SIG-M5 (cell line): ENCODE data around the gene GDF7.

Experiments used
- DNase-seq: peaks from one replicate; lab custom pipeline; 2025; lab: John Stamatoyannopoulos, UW

GDF7 gene

DNA sequence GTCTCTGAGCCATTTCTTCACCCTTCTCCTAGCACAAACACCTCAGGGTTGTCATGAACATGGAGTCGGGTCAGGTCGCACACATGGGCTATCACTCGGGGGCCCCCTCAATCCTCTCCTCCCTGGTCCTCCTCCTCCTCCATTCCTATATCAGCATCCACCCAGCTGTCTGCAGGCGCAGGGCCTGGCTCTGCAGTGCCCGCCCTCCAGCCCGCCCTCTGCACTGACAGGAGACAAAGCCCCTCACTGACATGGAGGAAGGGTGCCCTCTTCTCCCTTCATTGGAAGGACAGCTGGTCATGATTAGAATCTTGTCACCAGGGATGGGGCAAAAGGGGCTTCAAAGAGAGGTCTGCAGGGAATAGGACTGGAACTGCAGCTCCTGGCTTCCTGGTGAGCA lies 37.8 kb upstream of the GDF7 start:
- DNase-seq: no peak

DNA sequence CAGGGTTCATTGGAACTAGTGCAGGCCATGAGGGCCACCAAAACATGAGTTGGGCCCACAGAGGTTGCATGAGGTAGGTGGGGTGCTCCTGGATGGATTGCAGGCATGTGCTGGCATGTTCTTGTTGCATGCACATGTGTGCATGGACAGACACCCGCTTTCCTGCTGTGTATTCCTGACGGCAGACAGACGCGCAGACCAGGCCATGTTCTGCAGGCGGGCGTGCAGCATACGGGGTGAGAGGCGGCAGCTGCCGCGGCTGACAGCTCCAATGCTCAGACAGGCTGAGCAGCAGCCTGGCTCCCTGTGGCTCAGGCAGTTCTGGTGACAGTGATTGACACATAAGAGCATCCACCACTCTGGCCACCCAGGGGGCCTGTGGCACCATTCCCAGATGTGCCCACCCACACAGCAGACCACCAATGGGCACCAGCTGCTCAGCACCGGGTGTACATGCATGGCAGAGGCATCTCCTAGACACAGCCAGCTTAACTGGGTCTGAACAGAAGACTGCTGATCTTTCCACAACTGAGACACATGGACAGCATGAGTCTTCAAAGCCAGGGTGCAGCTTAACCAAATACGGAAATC lies 37.3 kb upstream of the GDF7 start:
- DNase-seq: no peak

DNA sequence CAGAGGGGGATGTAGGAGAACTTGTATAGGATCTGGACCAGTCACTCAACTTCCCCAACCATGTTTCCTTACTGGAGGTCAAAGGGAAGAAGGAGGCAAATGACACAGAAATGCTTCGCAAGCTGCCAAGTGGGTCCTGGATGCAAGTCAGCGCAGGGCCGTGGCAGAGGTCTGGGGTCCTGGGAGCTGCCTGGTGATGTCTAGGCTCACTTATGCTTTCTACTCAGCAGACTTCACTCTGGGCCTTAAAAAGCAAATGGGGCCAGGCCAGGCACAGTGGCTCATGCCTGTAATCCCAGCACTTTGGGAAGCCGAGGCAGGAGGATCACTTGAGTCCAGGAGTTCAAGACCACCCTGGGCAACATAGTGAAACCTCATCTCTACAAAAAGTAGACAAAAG lies 36.0 kb upstream of the GDF7 start:
- no peak for DNase-seq

DNA sequence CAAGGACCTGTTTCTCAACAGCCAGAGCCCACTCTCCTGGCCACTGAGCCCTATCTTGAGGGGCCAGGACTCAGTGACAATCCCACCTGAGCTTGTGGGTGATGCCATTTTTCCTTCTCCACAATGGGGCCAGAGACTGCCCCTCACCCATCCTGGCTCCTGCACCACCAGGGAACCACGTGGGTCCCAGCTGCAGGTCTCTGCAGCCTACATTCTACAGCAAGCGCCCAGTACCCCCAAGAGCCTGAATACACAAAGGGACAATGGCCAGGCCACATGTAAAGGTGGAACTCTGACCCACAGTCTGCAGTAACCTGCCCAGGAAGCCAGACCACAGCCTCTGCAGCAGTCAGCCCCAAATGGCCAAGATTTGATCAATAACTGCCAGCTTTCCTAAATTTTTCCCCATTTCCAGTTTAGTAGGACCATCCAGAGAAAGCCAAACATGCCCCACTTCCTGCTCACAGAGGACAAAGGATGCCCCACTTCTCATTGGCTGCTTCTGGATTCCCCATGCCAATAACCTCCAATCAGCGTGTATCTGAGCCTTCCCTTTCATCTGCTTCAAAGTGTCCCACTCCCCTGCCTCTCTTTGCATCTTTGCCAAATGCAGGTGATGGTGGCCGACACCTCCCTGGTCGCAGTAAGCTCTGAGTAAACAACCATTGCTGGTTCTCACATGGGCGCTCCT lies 35.2 kb upstream of the GDF7 start:
- DNase-seq: no peak

DNA sequence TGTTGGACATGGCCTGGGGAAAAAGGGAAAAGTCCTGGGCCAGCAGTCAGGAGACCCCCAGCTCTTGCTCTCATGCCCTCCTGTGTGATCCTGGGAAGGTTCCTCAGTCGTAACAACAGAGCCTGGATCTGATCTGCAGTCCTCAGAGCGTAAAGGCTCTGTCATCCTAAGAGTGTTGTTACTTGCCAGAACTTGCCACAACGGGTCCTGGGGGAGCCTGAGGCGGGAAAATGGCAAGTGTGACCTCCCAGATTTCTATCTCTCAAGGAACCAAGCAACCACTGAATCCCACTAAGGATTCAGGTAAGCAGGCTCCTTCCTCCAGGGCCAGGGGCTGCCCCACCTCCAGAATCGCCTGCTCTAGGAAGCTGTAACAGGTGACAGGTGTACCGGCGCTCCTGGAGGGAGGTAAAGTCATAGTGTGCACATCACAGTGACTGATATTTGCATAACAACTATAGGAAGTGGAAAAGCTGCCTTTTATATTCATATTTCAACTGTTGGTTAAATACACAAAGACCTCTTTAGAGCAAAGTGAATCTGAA lies 34.4 kb upstream of the GDF7 start:
- no peak for DNase-seq

DNA sequence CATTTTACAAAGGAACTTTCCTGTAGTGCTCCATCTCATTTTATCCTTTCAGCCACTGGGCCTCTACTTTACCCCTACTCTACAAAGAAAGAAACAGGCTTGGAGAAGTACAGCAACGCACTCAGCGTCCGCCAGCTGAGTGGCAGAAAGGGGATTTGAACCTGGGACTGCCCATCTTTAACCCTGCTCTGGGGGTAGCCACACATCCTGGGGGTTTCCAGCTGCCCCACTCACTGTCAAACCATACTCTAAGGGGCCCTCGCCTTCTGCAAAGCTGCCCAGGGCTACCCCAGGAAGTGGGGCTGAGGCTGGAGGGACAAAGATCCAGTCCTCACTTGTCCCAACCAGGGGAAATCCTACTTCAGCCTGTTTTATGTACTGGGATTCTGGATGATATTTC lies 33.9 kb upstream of the GDF7 start:
- DNase-seq: no peak

DNA sequence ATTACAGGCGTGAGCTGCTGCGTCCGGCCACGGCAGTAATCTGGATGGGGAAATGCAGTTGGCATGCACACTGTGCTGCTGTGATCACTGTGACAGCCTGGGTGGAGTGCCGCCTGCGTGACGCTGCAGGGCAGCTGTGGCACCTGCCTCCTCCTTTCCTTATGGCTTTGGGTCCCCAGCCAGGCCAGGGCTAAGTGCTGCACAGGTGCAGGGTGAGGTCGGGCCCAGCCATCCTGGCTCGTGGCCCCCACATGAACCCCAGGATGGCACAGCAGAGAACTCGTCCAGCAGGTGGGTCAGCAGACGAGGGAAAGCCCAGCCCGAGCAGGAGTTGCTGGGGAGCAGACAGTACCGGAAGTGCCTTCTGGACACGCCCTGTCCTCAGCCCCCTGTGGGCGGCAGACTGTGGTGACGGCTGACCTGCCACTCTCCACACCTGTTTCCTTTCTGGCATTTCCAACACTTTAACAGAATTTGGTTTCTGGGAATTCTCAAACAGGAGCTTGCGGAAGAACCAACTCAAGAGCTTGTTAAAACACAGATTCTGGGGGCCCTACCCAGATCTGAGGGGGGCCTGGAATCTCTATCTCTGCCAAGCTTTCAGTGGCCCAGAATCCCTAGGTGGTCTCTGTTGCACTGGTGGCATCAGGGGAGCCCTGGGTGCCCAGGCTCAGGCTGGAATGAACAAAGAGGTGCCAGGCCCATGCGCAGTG lies 33.0 kb upstream of the GDF7 start:
- DNase-seq: no peak

DNA sequence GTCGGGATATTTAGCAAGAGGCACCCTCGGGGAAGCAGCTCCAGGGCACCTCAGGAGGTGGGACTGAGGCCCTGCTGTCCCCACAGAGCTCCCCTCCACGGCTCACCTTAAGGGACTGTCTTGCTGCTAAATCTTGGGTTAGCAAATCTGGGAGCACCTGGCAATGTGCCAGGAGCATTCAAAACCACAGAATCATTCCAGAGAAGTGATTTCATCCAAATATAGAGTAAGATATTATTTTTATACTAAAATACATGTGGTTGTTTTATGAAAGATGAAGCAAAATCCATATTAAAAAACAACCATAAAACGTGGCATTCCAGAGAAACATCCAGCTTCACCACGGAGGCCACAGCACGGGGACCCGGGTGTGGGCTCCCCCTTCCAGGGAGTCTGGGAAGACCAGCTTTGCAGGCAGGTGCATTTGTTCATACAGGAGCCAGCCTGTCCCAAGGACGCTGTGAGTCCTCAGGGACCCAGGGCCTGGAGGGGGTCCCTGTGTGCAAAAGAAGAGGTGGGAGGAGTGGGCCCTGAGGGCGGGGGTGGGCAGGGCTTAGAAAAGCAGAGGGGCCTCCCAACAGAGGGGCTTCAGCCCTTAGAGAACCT lies 32.3 kb upstream of the GDF7 start:
- no peak for DNase-seq

DNA sequence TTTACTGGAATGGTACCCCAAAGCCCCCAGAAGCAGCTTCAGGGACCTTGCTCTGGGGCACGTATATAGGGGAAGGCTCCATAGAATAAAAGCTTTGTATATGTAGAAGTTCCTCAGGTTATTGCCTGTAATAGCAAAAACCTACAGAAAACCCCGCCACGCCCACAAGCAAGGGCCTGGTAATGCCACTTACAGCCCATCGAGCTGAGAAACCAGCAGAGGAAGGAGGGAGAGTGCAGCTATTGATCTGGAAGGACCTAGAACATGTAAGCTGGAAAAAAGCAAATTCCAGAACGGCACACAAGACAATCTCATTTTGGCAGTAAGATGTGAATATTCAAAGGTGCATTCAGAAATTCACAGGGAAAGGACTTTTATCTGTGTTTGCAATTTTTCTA lies 31.8 kb upstream of the GDF7 start:
- no peak for DNase-seq

DNA sequence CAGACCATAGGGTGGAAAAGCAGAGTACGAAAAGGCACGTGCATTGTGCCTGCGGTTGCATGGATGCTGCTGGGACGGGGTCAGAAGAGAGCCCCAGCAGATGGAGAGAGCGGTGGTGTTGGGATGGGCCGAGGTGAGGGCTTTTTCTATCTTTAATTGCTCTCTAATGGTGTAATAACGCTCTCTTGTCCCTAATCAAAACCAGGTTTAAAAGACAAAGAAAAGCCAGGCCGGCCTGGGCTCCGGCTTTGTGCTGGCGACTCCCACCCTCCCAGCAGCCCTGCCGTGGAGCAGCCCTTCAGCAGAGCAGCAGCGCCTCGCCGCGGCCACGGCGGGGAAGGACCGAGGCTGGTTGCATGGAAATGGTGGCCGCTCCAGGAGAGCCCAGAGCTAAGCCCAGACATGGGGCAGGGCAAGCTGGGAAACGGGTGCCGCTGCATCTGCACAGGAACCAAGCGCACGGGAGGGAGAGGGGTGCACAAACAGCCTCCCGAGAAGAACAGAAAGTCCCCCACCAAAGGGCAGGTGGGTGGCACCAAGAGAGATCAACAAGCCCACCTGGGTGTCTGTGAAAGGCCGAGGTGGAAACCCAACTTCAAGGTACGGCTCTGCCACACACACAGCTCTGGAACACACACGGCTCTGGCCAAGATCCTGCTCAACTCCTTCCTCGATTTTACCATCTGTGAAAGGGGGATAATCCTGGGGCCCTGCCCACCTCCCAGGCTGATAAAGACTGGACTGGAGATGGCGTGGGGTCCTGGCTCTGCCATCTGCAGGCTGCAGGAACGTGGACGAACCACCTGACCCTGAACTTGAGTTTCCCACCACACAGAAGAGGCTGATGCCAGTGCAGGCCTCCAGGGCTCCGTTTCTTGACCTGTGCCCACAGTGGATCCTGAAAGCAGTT lies 31.0 kb upstream of the GDF7 start:
- no peak for DNase-seq

DNA sequence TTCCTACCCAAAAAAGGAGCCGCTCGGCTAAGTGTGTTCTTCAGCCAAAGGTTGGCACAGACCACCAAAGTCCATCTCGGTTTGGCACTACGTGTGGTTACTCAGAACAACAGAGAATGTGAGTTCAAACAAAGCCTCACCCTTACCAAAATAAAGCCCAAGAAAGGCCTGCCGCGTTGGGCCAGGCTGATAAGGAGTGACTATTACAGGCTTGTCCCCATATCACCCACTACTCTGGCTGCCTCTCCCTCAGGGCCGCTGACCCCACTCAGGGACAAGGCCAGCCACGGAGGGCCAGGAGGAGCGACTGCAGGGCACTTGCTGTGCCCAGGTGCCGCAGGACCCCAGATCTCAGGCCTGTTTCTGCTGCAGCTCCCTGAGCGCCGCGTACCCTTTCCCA lies 29.8 kb upstream of the GDF7 start:
- DNase-seq: no peak

DNA sequence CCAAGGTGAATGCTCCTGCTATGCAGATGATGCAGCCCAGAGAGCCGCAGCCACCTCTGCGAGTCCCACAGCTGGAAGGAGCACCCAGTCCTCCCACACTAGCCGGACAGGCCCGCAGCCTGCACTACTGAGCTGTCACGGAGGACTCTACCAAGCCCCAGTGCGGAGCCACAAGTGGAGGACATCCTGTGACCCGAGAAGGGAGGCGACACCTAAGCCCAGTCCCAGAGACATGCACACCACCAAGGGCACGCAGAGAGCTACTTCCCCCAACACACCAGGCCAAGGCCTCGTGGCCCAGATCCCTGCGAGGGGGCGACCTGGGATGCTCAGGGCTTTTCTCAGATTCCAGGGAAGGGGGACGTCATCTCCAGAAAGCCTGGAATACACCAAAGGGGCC lies 28.9 kb upstream of the GDF7 start:
- no peak for DNase-seq

DNA sequence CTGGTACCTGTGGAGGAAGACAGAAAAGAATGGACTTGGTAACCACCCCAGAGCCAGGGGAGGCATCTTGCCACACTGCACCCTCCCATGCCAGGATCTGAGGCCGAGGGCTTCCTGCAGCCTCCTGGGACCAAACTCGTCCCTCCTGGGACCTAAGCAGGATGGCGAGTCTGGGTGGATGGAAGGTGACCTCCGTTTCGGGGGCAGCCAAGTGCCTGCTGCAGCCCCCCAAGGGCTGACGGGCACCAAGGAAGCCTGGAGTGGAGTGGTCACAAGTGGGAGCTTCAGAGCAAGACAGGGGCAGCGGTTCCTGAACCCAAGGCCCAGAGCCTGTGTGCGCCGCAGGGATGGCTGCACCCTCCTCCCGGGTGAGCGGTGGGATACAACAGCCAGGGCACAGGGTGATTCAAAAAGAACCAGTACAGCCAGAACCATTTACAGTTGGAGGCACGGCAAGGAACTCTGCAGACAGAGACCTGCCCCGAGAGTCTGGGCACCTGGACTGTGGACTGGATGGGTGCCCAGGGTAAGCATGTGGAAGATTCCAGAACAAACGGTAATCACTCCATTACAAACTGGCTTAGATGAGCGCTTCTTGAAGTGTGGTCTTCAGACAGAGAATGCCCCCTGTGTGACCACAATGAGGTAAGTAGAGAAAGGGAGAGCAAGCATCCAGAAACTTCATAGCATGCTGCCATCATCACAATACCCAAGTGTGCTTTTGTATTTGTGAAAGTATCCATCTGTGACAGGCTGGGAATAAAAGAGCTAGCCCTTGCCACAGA lies 28.1 kb upstream of the GDF7 start:
- DNase-seq: no peak

DNA sequence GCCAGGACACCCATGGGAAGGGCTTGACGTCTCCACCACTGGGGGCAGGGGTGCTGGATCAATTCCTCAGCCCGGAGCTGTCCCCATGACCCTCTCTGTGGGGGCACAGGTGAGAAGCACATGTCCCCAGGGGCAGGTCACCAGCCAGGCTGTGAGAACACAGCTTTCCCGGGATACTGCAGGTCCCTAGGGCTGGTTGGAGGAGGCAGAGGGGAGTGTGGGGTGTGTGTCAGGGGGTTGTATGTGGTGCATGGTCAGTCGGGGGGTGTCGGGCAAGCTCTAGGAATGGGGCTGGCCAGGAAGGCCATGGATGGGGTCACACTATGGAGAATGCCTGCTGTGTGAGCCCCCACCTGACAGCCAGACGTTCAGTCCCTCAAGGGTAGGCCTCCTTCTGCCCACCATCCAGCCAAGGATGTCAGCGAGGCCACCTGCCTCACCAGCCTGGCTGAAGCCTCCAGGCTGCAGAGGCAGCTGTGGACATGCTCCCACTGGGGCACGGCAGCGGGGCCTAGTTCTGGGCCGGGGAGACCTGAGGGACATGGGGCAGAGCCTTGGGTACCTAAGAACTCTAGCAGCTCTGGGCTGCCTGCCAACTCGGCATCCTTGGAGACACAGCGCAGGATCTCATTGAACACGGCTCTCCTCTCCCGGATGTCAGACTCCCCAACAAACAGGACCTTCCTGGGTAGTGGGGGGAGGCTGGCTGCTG lies 26.4 kb upstream of the GDF7 start:
- DNase-seq: no peak

DNA sequence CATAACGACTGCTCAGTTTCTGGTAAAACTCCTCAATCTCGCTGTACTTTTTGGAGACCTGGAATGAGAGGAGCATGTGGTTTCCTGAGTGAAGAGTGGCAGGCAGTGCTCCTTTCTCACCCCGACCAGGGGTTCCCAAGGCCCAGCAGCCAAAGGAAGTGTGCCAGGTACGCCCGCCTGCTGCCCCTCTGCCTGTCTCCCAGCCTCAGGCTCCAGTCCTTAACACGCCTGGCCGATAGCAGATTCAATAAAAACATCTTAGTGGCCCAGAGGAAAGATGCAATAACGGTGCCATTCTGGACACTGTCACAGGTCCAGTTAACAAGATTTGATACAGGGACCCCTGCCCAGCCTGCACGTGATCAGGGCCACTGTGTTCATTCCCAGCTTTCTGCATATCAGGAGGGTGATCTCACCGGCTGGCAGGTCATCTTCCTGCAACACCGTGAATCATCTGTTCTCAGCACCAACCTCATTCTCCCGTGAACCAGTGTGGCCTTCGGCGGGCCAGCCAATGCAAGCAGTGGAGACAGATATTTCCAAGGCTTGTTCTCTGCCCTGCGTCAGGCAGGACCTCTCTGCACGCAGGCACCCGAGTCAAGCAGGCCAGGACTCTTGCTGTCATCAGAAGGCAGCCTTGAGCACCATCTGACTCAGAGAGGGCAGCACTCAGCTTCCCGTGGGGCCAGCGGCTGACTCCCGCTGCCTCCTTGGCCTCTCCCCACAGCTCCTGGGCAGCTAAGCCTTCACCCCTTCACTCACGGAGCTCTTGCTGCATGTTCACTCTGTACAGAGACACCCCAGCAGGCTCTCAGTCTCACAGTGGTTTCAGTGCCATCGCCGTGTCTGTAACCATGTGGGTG lies 25.6 kb upstream of the GDF7 start:
- no peak for DNase-seq

DNA sequence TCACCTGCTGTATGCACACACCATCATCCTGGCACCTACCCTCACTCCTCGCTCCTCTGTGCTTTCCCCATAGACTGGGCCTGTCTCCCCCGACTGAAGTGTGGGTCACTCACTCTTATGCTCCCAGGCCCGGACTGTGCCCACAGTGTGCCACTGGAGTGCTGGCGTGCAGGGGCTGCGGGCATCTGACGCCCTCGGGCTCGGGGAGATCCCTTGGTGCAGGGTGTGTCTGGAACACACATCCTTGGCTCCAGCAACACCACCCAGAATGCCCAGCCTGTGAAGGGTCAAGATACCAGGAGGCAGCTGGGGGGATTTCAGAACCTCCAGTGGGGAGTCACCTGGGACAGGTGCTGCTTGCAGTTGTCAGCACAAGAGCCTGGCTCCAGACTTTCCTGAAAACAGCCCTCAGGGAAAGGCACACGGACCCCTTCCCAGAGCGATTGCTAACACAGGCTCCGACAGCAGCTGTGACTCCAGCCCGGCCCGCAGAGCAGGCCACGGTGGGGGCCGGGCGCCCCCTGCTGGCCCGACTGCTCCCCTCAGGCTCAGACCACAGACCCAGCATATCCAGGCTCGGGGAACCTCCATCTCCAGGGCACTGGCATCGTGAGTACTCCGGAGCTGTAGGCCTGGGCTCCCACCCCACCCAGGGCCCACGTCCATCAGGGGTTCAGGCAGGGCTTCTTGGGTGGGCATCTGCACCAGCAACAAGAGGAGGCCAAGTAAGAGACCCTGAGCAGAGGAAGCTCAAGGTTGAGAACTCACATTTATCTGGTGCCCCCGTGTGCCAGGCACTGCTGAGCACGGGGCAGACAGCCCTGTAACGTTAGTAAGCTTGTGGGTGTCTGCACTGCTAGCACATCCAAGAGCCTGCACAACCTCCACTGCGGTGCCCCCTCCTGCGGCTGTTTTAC lies 24.6 kb upstream of the GDF7 start:
- DNase-seq: no peak

DNA sequence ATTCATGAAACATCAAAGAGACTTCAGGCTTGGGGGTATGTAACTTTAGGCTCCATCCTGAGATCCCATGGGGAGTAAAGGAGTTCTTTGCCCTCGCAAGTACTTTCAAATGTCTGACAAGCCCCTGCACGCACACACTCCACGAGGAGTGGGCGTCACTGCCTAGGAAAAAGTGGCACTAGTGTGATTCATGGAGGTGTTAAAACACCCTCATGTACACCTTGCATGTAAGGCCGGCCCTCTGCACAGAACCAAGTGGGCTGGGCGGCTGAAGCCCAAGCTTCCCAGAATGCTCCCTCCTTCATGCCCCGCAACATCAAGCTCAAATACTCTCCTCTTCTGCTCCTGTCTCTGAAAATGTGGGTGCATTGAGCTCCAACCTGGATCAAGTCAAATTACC lies 23.9 kb upstream of the GDF7 start:
- no peak for DNase-seq

DNA sequence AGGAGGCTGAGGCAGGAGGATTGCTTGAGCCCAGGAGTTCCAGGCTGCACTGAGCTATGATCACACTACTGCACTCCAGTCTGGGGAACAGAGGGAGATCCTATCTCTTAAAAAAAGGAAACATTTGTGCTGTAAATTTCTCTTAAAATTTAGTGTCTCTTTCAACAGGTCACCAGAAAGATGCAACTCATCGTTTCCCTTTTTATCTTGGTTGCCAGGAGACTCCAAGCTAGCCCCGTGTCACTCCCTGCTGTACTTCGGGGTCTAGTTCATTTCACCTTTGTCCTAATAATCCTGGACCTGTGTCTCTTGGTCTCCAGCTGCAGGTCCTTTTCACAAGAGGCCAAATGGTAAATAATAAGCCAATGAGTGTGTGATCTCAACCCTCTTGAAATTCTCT lies 23.1 kb upstream of the GDF7 start:
- DNase-seq: no peak
